GM23338 (cell line): ENCODE results near the gene MAG. TPM values are rescaled to one million over a fixed set of nuclear protein-coding genes. Genes with fewer than 3 reads are reported as not detected.

Experiments used
- ATAC-seq: fragments of 200-7000 bp; cut with Tn5 transposase; 3 replicates; pipeline ENCODE4 v1.9.1; 2020
- DNase-seq: peaks from one replicate; pipeline ENCODE4 v3.0.0-alpha.2; 2015; ENCODE audit warnings: low spot score
- H2AFZ ChIP-seq: fragments of 200-600 bp; sonication (generic); 2 replicates; pipeline ENCODE4 v1.8.0; 2016; ENCODE audit warnings: antibody characterized with exemption, mild to moderate bottlenecking, moderate library complexity
- H3F3A ChIP-seq: fragments of 200-600 bp; sonication (generic); replicated peaks from 2 replicates; pipeline ENCODE4 v1.8.0; 2017; ENCODE audit warnings: antibody characterized with exemption, mixed run types, low read depth
- H3K27ac ChIP-seq: fragments of 200-600 bp; sonication (generic); 2 replicates; pipeline ENCODE4 v1.6.1; 2016; ENCODE audit warnings: low read depth
- H3K27me3 ChIP-seq: fragments of 200-600 bp; sonication (generic); 2 replicates; pipeline ENCODE4 v1.8.0; 2016; ENCODE audit warnings: mild to moderate bottlenecking, mixed run types, moderate library complexity; ENCODE audit not compliant: insufficient read depth
- H3K36me3 ChIP-seq: fragments of 200-600 bp; sonication (generic); 2 replicates; pipeline ENCODE4 v1.8.0; 2016; ENCODE audit warnings: mild to moderate bottlenecking; ENCODE audit not compliant: insufficient read depth
- H3K4me1 ChIP-seq: fragments of 200-600 bp; sonication (generic); 2 replicates; pipeline ENCODE4 v1.8.0; 2016; ENCODE audit warnings: mild to moderate bottlenecking, moderate library complexity; ENCODE audit not compliant: insufficient read depth
- H3K4me2 ChIP-seq: fragments of 200-600 bp; sonication (generic); 2 replicates; pipeline ENCODE4 v1.7.1; 2017; ENCODE audit warnings: mixed run types
- H3K4me3 ChIP-seq: fragments of 200-600 bp; sonication (generic); 2 replicates; pipeline ENCODE4 v1.6.1; 2016; ENCODE audit warnings: mixed run types
- H3K79me2 ChIP-seq: fragments of 200-600 bp; sonication (generic); replicated peaks from 2 replicates; pipeline ENCODE4 v1.8.0; 2017; ENCODE audit warnings: mild to moderate bottlenecking; ENCODE audit not compliant: insufficient read depth
- H3K9me2 ChIP-seq: fragments of 200-600 bp; sonication (generic); 2 replicates; pipeline ENCODE4 v1.8.0; 2017; ENCODE audit not compliant: insufficient read depth
- H4K20me1 ChIP-seq: fragments of 200-600 bp; sonication (generic); replicated peaks from 2 replicates; pipeline ENCODE4 v1.8.0; 2017; ENCODE audit warnings: mild to moderate bottlenecking; ENCODE audit not compliant: insufficient read depth
- H3K27ac Mint-ChIP-seq: 2 replicates; pipeline ENCODE4 v1.8.0; 2020; ENCODE audit warnings: inconsistent platforms, mild to moderate bottlenecking, moderate library complexity, mixed read lengths
- H3K27me3 Mint-ChIP-seq: 3 replicates; pipeline ENCODE4 v1.8.0; 2022; ENCODE audit warnings: low read depth, mild to moderate bottlenecking, moderate library complexity, mixed read lengths, inconsistent platforms; ENCODE audit not compliant: insufficient read depth, poor library complexity
- H3K36me3 Mint-ChIP-seq: 3 replicates; pipeline ENCODE4 v1.8.0; 2021; ENCODE audit warnings: low read depth, mild to moderate bottlenecking, inconsistent platforms, moderate library complexity, mixed read lengths
- H3K4me1 Mint-ChIP-seq: 3 replicates; pipeline ENCODE4 v1.8.0; 2020; ENCODE audit warnings: mild to moderate bottlenecking, inconsistent platforms, mixed read lengths
- H3K4me3 Mint-ChIP-seq: 3 replicates; pipeline ENCODE4 v1.8.0; 2021; ENCODE audit warnings: moderate library complexity, mild to moderate bottlenecking, inconsistent platforms, mixed read lengths
- H3K9me3 Mint-ChIP-seq: 3 replicates; pipeline ENCODE4 v1.8.0; 2020; ENCODE audit warnings: moderate library complexity, mild to moderate bottlenecking, inconsistent platforms, mixed read lengths
- CREB1 ChIP-seq: fragments of 250-450 bp; sonication (Bioruptor Pico); IDR thresholded peaks from 2 replicates; pipeline ENCODE4 v1.5.0; 2020; ENCODE audit warnings: low read depth, mild to moderate bottlenecking, moderate library complexity
- CTCF ChIP-seq, 2 experiments: fragments of 200-600 bp in 1 of 2; sonication (generic) in 1 of 2; conservative IDR thresholded peaks; 2 replicates each; pipeline versions ENCODE4 v1.5.1 to v1.6.1; 2016 to 2017; ENCODE audit warnings: antibody characterized with exemption in 2 of 2, low read depth in 2 of 2, mild to moderate bottlenecking in 2 of 2, moderate library complexity in 1 of 2
- ETS1 ChIP-seq: IDR thresholded peaks from 2 replicates; pipeline ENCODE4 v1.6.1; 2016; ENCODE audit warnings: antibody characterized with exemption
- EZH2 ChIP-seq: fragments of 200-600 bp; sonication (generic); IDR thresholded peaks from one replicate; pipeline ENCODE4 v1.8.0; 2017; ENCODE audit warnings: antibody characterized with exemption, mild to moderate bottlenecking, low read depth; ENCODE audit not compliant: unreplicated experiment
- JUNB ChIP-seq: IDR thresholded peaks from one replicate; pipeline ENCODE4 v1.6.1; 2016; ENCODE audit warnings: antibody characterized with exemption; ENCODE audit not compliant: unreplicated experiment
- NANOG ChIP-seq: IDR thresholded peaks from 2 replicates; pipeline ENCODE4 v1.6.1; 2016; ENCODE audit warnings: antibody characterized with exemption, borderline replicate concordance
- ZNF114 ChIP-seq: fragments of 250-450 bp; sonication (Bioruptor Pico); IDR thresholded peaks from 2 replicates; pipeline ENCODE4 v1.5.0; 2020; ENCODE audit warnings: mild to moderate bottlenecking, moderate library complexity
- ZNF331 ChIP-seq: fragments of 250-450 bp; sonication (Bioruptor Pico); IDR thresholded peaks from 2 replicates; pipeline ENCODE4 v1.5.0; 2020; ENCODE audit warnings: low read depth, mild to moderate bottlenecking, moderate library complexity
- ZNF462 ChIP-seq: fragments of 250-450 bp; sonication (Bioruptor Pico); IDR thresholded peaks from 2 replicates; pipeline ENCODE4 v1.5.0; 2020; ENCODE audit warnings: mild to moderate bottlenecking, moderate library complexity
- polyA plus RNA-seq: library from polyadenylated mRNA; unstranded; fragments of >200 nt; fragmentation: Nextera tagmentation; extraction: Ambion mirVana; gene quantifications from 2 replicates; pipeline ENCODE4 v1.2.1, GENCODE V29; 2016
- total RNA-seq: library from RNA; depleted of rRNA; stranded (reverse); fragments of >200 nt; shearing (Covaris generic); gene quantifications from 2 replicates; pipeline ENCODE4 v1.2.3, GENCODE V29; 2014

Gene MAG
- total and polyA plus RNA-seq, 2 experiments from 2014 or later, result 0.61 to 1.3 TPM

GRCh38 chr19:35341565-35342225, 49.7 kb downstream of the MAG start (continued):
- TF ChIP-seq CTCF (conservative IDR thresholded peaks at IDR 0.05; ENCODE audit: low read depth in 2 of 2) (no peak), ETS1 (no peak), ZNF114 (CRISPR knock-in tag) (no peak), JUNB (no peak), CREB1 (CRISPR knock-in tag) (no peak)

- no peak overlapping the region for H3K4me3 Mint-ChIP-seq
- peak; percentile 88 for ATAC-seq
- peaks cover 5% of the 10 kb centered on the region for H3K27me3 Mint-ChIP-seq
- Histone ChIP-seq H4K20me1 (no peaks in the 10 kb centered on the region), H3K4me1 (no peaks in the 10 kb centered on the region), H3K9me2 (no peaks in the 10 kb centered on the region), H3K36me3 (no peaks in the 10 kb centered on the region), H3F3A (no peaks in the 10 kb centered on the region), H3K4me2 (no peak overlapping the region), H3K79me2 (no peaks in the 10 kb centered on the region), H3K27me3 (no peaks in the 10 kb centered on the region), H3K4me3 (no peak overlapping the region), H3K27ac (no peak overlapping the region), H2AFZ (no peak overlapping the region)
- no peaks in the 10 kb centered on the region for H3K9me3 Mint-ChIP-seq
- H3K27ac Mint-ChIP-seq, result no peak overlapping the region
- DNase-seq, result peak; percentile 32
- 0 out of 3 replicates have a peak, but pooled peaks cover 8% of the 10 kb centered on the region for H3K4me1 Mint-ChIP-seq
- no peaks in the 10 kb centered on the region for H3K36me3 Mint-ChIP-seq
- TF ChIP-seq EZH2 (no peak), ETS1 (no peak), ZNF114 (CRISPR knock-in tag) (no peak), CTCF (conservative IDR thresholded peaks at IDR 0.05; ENCODE audit: low read depth in 2 of 2) (no peak), CREB1 (CRISPR knock-in tag) (no peak), ZNF331 (CRISPR knock-in tag) (no peak), NANOG (no peak), ZNF462 (CRISPR knock-in tag) (no peak)
Measured at GRCh38 chr19:35342430-35342829, 50.5 kb downstream of the MAG start.
